Suprapubic skin (tissue), 3 donors: Measurements from ENCODE around the gene FSTL4.

Experiments
- CTCF ChIP-seq, 2 donors: fragments of 200-600 bp in 1 of 2; fragments of 450-650 bp in 1 of 2; sonication (generic) in 1 of 2; IDR thresholded peaks; one replicate each; pipeline ENCODE4 v1.5.1; 2016 to 2019; ENCODE audit warnings: antibody characterized with exemption in 2 of 2, mild to moderate bottlenecking in 1 of 2, moderate library complexity in 1 of 2
- POLR2A ChIP-seq, 2 donors: fragments of 450-650 bp; IDR thresholded peaks; one replicate each; pipeline ENCODE4 v1.6.1; 2017; ENCODE audit warnings: antibody characterized with exemption in 2 of 2, mild to moderate bottlenecking in 2 of 2, moderate library complexity in 2 of 2

GRCh38 chr5:133340822-133341221 lies 271.5 kb downstream of the FSTL4 start:
- TF ChIP-seq POLR2A (IDR thresholded peaks at IDR 0.05), result no peak
- no peak for TF ChIP-seq CTCF (IDR thresholded peaks at IDR 0.05)
